ENCODE results near the gene TLE2. TPM values are rescaled to one million over a fixed set of nuclear protein-coding genes. Genes with fewer than 3 reads are reported as not detected.
A peak's percentile ranks its signal among the peaks of the same experiment; 100 is the strongest.
"Not testable (repeated sequence)": the region's sequence is repeated elsewhere in the genome, so short reads cannot be mapped to it uniquely, and the experiment has no call there.

The TLE2 gene
- total RNA-seq, 4 donors from 2014 or later = 4.6 to 45.2 (median 29.2) TPM

DNA sequence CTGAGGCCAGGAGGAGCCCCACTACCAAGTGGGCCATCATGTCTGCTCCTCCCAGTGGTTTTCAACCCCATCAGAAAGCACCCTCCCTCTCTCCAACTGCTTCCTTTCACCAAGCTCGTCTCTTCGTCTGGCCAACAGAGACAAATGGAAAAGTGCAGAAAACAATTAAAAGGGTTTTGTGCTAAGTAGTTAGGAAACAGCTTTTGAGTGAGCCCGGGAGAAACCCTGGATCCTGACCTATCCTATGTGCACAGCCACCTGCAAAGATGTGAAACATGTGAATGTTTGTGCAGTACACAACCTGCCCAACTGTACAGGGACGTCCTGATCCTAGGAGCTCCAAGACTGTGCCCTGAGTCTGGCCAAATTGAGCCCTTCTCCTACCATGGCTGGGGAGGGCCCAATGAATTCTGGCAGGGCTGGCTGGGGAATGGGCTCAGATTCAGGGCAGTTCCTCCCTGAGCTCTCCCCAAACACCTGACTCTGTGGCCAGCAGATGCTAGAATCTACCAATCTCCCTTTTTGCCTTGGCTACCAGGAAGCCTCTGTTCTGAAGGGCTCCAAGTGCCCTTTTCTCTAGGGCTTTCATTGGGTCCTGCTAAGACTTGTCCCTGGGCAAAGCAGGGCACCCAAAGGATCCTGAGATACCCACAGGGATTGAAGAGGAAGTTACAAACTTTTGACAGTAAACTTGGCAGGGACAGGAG, 25.3 kb upstream of the TLE2 start:
- H3K36me3 ChIP-seq = peaks cover 0 to 64% (median 0%) of the 10 kb centered on the region in 3 donors
- peaks cover 0 to 41% (median 0%) of the 10 kb centered on the region in 4 donors for H3K4me1 ChIP-seq

DNA sequence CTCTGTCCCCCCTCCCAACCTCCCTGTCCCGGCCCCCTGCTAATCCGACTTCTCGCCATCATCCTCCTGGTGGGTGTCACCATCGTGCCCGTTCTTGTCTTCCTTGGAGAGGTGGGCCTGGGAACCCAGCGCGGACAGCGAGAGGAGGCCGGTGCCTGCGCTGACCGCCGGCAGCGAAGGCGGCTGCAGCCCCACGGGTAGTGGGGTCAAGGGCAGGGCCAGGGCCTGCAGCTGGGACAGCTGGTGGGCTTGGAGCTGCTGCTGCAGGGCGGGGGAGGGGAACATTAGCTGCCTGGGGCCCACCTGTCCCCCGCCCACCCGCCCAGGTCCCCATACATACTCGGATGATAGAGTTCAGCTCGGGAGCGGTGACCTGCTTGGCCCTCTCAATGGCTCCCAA, 24.7 kb upstream of the TLE2 start:
- peaks cover 0 to 57% (median 0%) of the 10 kb centered on the region in 3 donors for H3K36me3 ChIP-seq
- TF ChIP-seq, protein P1, sequence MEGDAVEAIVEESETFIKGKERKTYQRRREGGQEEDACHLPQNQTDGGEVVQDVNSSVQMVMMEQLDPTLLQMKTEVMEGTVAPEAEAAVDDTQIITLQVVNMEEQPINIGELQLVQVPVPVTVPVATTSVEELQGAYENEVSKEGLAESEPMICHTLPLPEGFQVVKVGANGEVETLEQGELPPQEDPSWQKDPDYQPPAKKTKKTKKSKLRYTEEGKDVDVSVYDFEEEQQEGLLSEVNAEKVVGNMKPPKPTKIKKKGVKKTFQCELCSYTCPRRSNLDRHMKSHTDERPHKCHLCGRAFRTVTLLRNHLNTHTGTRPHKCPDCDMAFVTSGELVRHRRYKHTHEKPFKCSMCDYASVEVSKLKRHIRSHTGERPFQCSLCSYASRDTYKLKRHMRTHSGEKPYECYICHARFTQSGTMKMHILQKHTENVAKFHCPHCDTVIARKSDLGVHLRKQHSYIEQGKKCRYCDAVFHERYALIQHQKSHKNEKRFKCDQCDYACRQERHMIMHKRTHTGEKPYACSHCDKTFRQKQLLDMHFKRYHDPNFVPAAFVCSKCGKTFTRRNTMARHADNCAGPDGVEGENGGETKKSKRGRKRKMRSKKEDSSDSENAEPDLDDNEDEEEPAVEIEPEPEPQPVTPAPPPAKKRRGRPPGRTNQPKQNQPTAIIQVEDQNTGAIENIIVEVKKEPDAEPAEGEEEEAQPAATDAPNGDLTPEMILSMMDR (IDR thresholded peaks at IDR 0.05) = no peak
- peaks cover 0 to 34% (median 0%) of the 10 kb centered on the region in 4 donors for H3K4me1 ChIP-seq

More for the DNA sequence above, 25.3 kb upstream of the TLE2 start:
- no peak for DNase-seq
- no peaks in the 10 kb centered on the region for H3K9me3 ChIP-seq
- H3K27me3 ChIP-seq = no peaks in the 10 kb centered on the region
- H3K4me3 ChIP-seq = no peak overlapping the region
- TF ChIP-seq POLR2A (IDR thresholded peaks at IDR 0.05) = no peak
- TF ChIP-seq, protein P1 (IDR thresholded peaks at IDR 0.05) = no peak
- H3K27ac ChIP-seq = peak overlapping the region in 1 of 4 donors; percentile 18

DNA sequence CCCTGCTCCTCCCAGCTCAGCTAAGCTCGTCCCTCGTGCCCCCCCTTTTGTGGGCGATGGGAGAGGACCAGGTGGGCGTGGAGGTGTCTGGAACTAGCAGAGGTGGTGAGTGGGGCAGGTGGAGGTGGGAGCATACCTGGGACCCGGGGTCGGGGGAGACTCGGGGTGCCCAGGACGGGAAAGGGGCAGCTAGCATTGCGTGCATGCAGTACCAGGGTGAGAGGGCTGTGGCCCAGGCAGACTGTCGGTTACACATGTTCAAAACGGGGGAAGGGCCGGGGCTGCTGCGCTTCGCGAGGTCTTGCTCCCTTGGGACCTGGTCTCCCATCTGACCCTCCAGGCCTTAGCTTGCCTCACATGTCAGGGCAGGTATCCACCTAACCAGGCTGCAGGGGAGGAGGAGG, 24.1 kb upstream of the TLE2 start:
- Histone ChIP-seq H3K9me3 (no peaks in the 10 kb centered on the region), H3K27me3 (no peaks in the 10 kb centered on the region), H3K36me3 (peaks cover 0 to 52% (median 0%) of the 10 kb centered on the region in 3 donors), H3K4me3 (no peak overlapping the region), H3K27ac (no peak overlapping the region), H3K4me1 (peaks cover 0 to 29% (median 0%) of the 10 kb centered on the region in 4 donors)
- DNase-seq = no peak
- TF ChIP-seq, protein P1 (IDR thresholded peaks at IDR 0.05) = no peak
- no peak for TF ChIP-seq POLR2A (IDR thresholded peaks at IDR 0.05)

More for the DNA sequence above, 24.7 kb upstream of the TLE2 start:
- Histone ChIP-seq H3K9me3 (no peaks in the 10 kb centered on the region), H3K4me3 (no peak overlapping the region), H3K27me3 (no peaks in the 10 kb centered on the region), H3K27ac (no peak overlapping the region)
- no peak for DNase-seq

DNA sequence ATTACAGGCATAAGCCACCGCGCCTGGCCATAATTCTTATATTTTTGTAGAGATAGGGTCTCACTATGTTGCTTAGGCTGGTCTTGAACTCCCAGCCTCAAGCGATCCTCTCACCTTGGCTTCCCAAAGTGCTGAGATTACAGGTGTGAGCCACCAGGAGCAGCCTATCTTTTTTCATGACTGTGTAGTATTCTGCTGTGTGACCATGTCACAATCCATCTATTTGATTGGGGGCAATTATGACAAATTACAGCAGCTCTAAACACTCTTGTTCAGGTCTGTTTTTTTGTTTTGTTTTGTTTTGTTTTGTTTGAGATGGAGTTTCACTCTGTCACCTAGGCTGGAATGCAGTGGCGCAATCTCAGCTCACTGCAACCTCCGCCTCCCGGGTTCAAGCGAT, 20.9 kb upstream of the TLE2 start:
- H3K4me1 ChIP-seq, H3K27me3 ChIP-seq, DNase-seq, H3K4me3 ChIP-seq, H3K9me3 ChIP-seq, H3K27ac ChIP-seq: not testable (repeated sequence)
- H3K36me3 ChIP-seq = peaks cover 0 to 22% (median 0%) of the 10 kb centered on the region in 3 donors

DNA sequence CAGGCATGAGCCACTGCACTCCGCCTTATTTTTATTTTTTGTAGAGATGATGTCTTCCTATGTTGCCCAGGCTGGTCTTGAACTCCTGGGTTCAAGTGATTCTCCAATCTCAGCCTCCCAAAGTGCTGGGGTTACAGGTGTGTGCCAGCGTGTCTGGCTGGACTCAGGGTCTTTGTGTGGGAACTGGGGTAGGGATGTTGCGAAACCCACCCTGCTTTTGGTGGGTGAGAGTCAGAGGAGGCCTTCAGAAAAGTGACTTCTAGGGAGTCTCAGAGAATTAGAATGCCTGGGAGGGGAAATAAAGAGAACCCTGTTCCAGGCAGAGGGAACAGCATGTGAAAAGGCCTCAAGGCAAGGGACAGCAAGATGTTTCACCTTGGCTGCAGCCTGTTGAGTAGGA, 20.0 kb upstream of the TLE2 start:
- Histone ChIP-seq H3K9me3 (no peaks in the 10 kb centered on the region), H3K27me3 (no peaks in the 10 kb centered on the region), H3K36me3 (peaks cover 0 to 13% (median 0%) of the 10 kb centered on the region in 3 donors), H3K4me1 (peaks cover 0 to 10% (median 4%) of the 10 kb centered on the region in 4 donors), H3K27ac (no peak overlapping the region), H3K4me3 (no peak overlapping the region)
- TF ChIP-seq POLR2A (IDR thresholded peaks at IDR 0.05) = no peak
- TF ChIP-seq, protein P1 (IDR thresholded peaks at IDR 0.05) = no peak
- DNase-seq = no peak

DNA sequence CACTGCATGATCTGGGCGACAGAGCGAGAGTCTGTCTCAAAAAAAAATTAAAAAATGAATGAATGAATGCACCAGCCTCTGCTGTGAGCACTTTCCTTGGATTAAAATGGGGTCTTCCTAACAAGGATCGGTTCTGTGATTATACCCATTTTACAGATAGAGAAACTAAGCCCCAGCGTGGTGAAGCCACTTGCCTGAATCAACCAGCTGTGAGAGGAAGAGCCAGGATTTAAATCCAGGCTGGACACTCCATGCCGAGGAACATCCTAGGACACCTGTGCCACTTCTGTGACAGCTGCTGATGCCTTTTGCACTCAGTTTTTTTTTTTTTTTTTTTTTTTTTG, 19.1 kb upstream of the TLE2 start:
- Histone ChIP-seq H3K36me3 (peaks cover 0 to 3% (median 0%) of the 10 kb centered on the region in 3 donors), H3K9me3 (no peaks in the 10 kb centered on the region), H3K4me3 (peak overlapping the region in 2 of 4 donors; percentile 52 to 53), H3K27ac (peak overlapping the region in 2 of 4 donors; percentile 72 to 84), H3K27me3 (no peaks in the 10 kb centered on the region), H3K4me1 (peaks cover 0 to 10% (median 4%) of the 10 kb centered on the region in 4 donors)
- no peak for DNase-seq
- no peak for TF ChIP-seq POLR2A (IDR thresholded peaks at IDR 0.05)
- TF ChIP-seq, protein P1 (IDR thresholded peaks at IDR 0.05) = no peak
